ENCODE data around the gene SUPT20H.

SUPT20H gene

GRCh38 chr13:37068962-37069361 lies 9.5 kb upstream of the SUPT20H start:
- Histone ChIP-seq H3K27ac (ENCODE audit: low read length, poor library complexity, severe bottlenecking) (no peak overlapping the region), H2AFZ (ENCODE audit: low read depth, low read length) (no peak overlapping the region), H2BK12ac (ENCODE audit: low read length in 2 of 2) (no peak overlapping the region), H3K18ac (ENCODE audit: low read depth in 1 of 2, low read length in 2 of 2) (no peak overlapping the region), H3K23ac (ENCODE audit: low read length in 2 of 2) (no peak overlapping the region), H3K9ac (ENCODE audit: low read length) (no peak overlapping the region), H3K36me3 (ENCODE audit: control insufficient read depth in 1 of 2, insufficient read depth in 2 of 2, low read depth in 1 of 2, low read length in 2 of 2) (no peaks in the 10 kb centered on the region), H4K8ac (ENCODE audit: low read length) (no peak overlapping the region), H2BK120ac (ENCODE audit: low read depth, low read length) (no peak overlapping the region), H3K14ac (ENCODE audit: low read length in 2 of 2) (no peak overlapping the region), H3K9me3 (ENCODE audit: control insufficient read depth, low read length) (no peaks in the 10 kb centered on the region), H4K91ac (ENCODE audit: low read length) (no peak overlapping the region), H2BK5ac (ENCODE audit: low read depth, low read length, poor library complexity, severe bottlenecking) (no peak overlapping the region), H2BK15ac (ENCODE audit: low read depth, poor library complexity, severe bottlenecking) (no peak overlapping the region), H3K4me1 (ENCODE audit: control insufficient read depth, insufficient read depth, low read depth, low read length) (peaks cover 2% of the 10 kb centered on the region), H3K4me2 (ENCODE audit: low read length, poor library complexity, severe bottlenecking) (no peak overlapping the region), H3K27me3 (ENCODE audit: control insufficient read depth in 1 of 2, insufficient read depth in 1 of 2, low read length in 2 of 2) (no peaks in the 10 kb centered on the region), H3K4ac (ENCODE audit: low read depth in 1 of 2, low read length in 2 of 2) (no peak overlapping the region), H2AK5ac (ENCODE audit: low read length, severe bottlenecking) (no peak overlapping the region), H3K4me3 (ENCODE audit: insufficient read depth in 1 of 2, low read depth in 1 of 2, low read length in 2 of 2) (no peak overlapping the region), H3K79me1 (replicated peaks; ENCODE audit: low read length, poor library complexity, severe bottlenecking) (no peaks in the 10 kb centered on the region)
- DNase-seq: peak; percentile 8

DNA sequence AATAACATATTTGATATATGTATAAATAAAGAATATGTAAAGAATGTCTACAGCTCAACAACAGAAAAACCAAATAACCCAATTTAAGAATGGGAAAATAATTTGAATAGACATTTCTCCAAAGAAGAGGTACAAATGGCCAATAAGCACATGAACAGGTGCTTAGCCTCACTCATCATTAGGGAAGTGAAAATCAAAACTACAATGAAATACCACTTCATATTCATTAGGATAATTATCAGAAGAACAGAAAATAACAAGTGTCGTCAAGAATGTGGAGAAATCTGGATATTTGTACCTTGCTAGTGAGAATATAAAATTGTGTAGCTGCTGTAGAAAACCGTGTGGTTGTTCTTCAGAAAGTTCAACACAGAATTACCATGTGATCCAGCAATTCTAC lies 8.4 kb upstream of the SUPT20H start:
- no peak overlapping the region for H3K4ac ChIP-seq (ENCODE audit: low read depth in 1 of 2, low read length in 2 of 2)
- H3K36me3 ChIP-seq (ENCODE audit: control insufficient read depth in 1 of 2, insufficient read depth in 2 of 2, low read depth in 1 of 2, low read length in 2 of 2): no peaks in the 10 kb centered on the region
- H2AFZ ChIP-seq (ENCODE audit: low read depth, low read length): no peak overlapping the region
- H3K4me2 ChIP-seq (ENCODE audit: low read length, poor library complexity, severe bottlenecking): no peak overlapping the region
- no peak overlapping the region for H3K4me3 ChIP-seq (ENCODE audit: insufficient read depth in 1 of 2, low read depth in 1 of 2, low read length in 2 of 2)
- WGBS: 71% methylated on average over 1 of the region's 2 CpGs
- no peaks in the 10 kb centered on the region for H3K27me3 ChIP-seq (ENCODE audit: control insufficient read depth in 1 of 2, insufficient read depth in 1 of 2, low read length in 2 of 2)
- H2BK120ac ChIP-seq (ENCODE audit: low read depth, low read length): no peak overlapping the region
- no peak overlapping the region for H2AK5ac ChIP-seq (ENCODE audit: low read length, severe bottlenecking)
- no peak overlapping the region for H3K9ac ChIP-seq (ENCODE audit: low read length)
- no peak overlapping the region for H2BK15ac ChIP-seq (ENCODE audit: low read depth, poor library complexity, severe bottlenecking)
- no peak overlapping the region for H2BK5ac ChIP-seq (ENCODE audit: low read depth, low read length, poor library complexity, severe bottlenecking)
- H4K8ac ChIP-seq (ENCODE audit: low read length): no peak overlapping the region
- DNase-seq: no peak
- H4K91ac ChIP-seq (ENCODE audit: low read length): no peak overlapping the region
- no peak overlapping the region for H3K14ac ChIP-seq (ENCODE audit: low read length in 2 of 2)
- no peak overlapping the region for H3K23ac ChIP-seq (ENCODE audit: low read length in 2 of 2)
- peaks cover 2% of the 10 kb centered on the region for H3K4me1 ChIP-seq (ENCODE audit: control insufficient read depth, insufficient read depth, low read depth, low read length)
- no peak overlapping the region for H3K18ac ChIP-seq (ENCODE audit: low read depth in 1 of 2, low read length in 2 of 2)
- no peak overlapping the region for H3K27ac ChIP-seq (ENCODE audit: low read length, poor library complexity, severe bottlenecking)
- no peaks in the 10 kb centered on the region for H3K79me1 ChIP-seq (replicated peaks; ENCODE audit: low read length, poor library complexity, severe bottlenecking)
- no peak overlapping the region for H2BK12ac ChIP-seq (ENCODE audit: low read length in 2 of 2)
- H3K9me3 ChIP-seq (ENCODE audit: control insufficient read depth, low read length): no peaks in the 10 kb centered on the region

DNA sequence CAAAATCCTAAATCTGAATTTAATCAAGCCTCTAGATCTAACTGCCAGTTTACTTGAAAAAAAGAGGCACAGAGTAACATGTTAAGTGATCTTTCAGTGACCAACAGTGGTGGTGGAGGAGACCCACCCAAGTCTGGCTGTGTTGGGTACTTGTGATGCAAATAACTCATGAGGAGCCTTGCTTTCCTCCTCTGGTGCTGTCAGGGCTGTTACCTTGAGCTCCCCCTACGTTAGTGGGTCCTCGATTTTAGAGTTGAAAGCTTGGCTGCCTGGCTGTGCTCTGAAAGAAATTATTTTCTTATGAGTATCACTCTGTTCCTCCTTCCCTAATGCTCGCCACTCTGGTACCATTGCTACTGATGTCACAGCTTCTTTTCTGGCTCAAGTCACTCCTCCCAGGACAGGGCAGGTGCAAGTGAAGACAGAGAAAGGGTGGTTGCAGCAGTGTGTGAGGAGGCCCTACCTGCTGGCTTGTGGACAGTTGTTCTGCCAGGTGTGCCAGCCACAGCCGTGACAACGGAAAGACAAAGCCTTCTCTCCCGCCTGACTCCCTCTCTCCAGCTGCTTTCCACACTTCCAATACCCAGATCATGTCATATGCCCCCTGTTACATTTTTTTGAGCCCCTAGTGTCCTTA lies 6.5 kb upstream of the SUPT20H start:
- Histone ChIP-seq H3K18ac (ENCODE audit: low read depth in 1 of 2, low read length in 2 of 2) (no peak overlapping the region), H3K36me3 (ENCODE audit: control insufficient read depth in 1 of 2, insufficient read depth in 2 of 2, low read depth in 1 of 2, low read length in 2 of 2) (no peaks in the 10 kb centered on the region), H3K27me3 (ENCODE audit: control insufficient read depth in 1 of 2, insufficient read depth in 1 of 2, low read length in 2 of 2) (no peaks in the 10 kb centered on the region), H3K4me3 (ENCODE audit: insufficient read depth in 1 of 2, low read depth in 1 of 2, low read length in 2 of 2) (no peak overlapping the region), H3K27ac (ENCODE audit: low read length, poor library complexity, severe bottlenecking) (no peak overlapping the region), H3K9ac (ENCODE audit: low read length) (no peak overlapping the region), H4K8ac (ENCODE audit: low read length) (no peak overlapping the region), H2BK15ac (ENCODE audit: low read depth, poor library complexity, severe bottlenecking) (no peak overlapping the region), H3K4me1 (ENCODE audit: control insufficient read depth, insufficient read depth, low read depth, low read length) (peaks cover 2% of the 10 kb centered on the region), H3K23ac (ENCODE audit: low read length in 2 of 2) (no peak overlapping the region), H3K4me2 (ENCODE audit: low read length, poor library complexity, severe bottlenecking) (no peak overlapping the region), H2AK5ac (ENCODE audit: low read length, severe bottlenecking) (no peak overlapping the region), H2BK120ac (ENCODE audit: low read depth, low read length) (no peak overlapping the region), H3K14ac (ENCODE audit: low read length in 2 of 2) (no peak overlapping the region), H2AFZ (ENCODE audit: low read depth, low read length) (no peak overlapping the region), H3K9me3 (ENCODE audit: control insufficient read depth, low read length) (no peaks in the 10 kb centered on the region), H4K91ac (ENCODE audit: low read length) (no peak overlapping the region), H3K79me1 (replicated peaks; ENCODE audit: low read length, poor library complexity, severe bottlenecking) (no peaks in the 10 kb centered on the region), H2BK5ac (ENCODE audit: low read depth, low read length, poor library complexity, severe bottlenecking) (no peak overlapping the region), H2BK12ac (ENCODE audit: low read length in 2 of 2) (no peak overlapping the region), H3K4ac (ENCODE audit: low read depth in 1 of 2, low read length in 2 of 2) (no peak overlapping the region)
- 94% methylated on average over 4 of the region's 6 CpGs for WGBS
- no peak for DNase-seq

DNA sequence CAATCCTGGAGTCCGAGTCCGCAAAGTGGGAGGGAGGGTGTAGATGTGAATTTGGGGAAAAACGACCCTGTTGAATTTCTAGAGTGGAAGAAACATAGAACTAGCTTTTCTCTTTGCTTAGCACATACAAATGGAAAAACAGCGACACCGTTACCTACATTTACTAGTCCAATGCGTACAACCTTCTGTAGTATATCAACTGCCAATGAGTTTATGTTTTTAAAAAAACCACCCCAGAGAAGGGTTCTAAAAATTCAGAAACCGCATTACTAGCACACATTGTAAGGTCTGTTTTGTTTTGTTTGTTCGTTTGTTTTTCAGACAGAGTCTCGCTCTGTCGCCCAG lies 332 bp upstream of the SUPT20H start:
- H3K4ac ChIP-seq (ENCODE audit: low read depth in 1 of 2, low read length in 2 of 2): no peak overlapping the region
- DNase-seq: no peak
- no peak overlapping the region for H2AK5ac ChIP-seq (ENCODE audit: low read length, severe bottlenecking)
- peak overlapping the region; percentile 95 for H3K9ac ChIP-seq (ENCODE audit: low read length)
- 46% methylated on average over 6 of the region's 10 CpGs for WGBS
- H2BK15ac ChIP-seq (ENCODE audit: low read depth, poor library complexity, severe bottlenecking): no peak overlapping the region
- no peaks in the 10 kb centered on the region for H3K9me3 ChIP-seq (ENCODE audit: control insufficient read depth, low read length)
- peak overlapping the region; percentile 21 for H3K27ac ChIP-seq (ENCODE audit: low read length, poor library complexity, severe bottlenecking)
- H3K4me2 ChIP-seq (ENCODE audit: low read length, poor library complexity, severe bottlenecking): peak overlapping the region; percentile 52
- no peak overlapping the region for H2AFZ ChIP-seq (ENCODE audit: low read depth, low read length)
- H3K79me1 ChIP-seq (replicated peaks; ENCODE audit: low read length, poor library complexity, severe bottlenecking): no peaks in the 10 kb centered on the region
- H3K18ac ChIP-seq (ENCODE audit: low read depth in 1 of 2, low read length in 2 of 2): no peak overlapping the region
- H3K27me3 ChIP-seq (ENCODE audit: control insufficient read depth in 1 of 2, insufficient read depth in 1 of 2, low read length in 2 of 2): no peaks in the 10 kb centered on the region
- peak overlapping the region; percentile 28 for H4K8ac ChIP-seq (ENCODE audit: low read length)
- peaks cover 8% of the 10 kb centered on the region for H3K4me1 ChIP-seq (ENCODE audit: control insufficient read depth, insufficient read depth, low read depth, low read length)
- H3K14ac ChIP-seq (ENCODE audit: low read length in 2 of 2): no peak overlapping the region
- H4K91ac ChIP-seq (ENCODE audit: low read length): no peak overlapping the region
- no peak overlapping the region for H2BK12ac ChIP-seq (ENCODE audit: low read length in 2 of 2)
- no peak overlapping the region for H2BK120ac ChIP-seq (ENCODE audit: low read depth, low read length)
- H3K4me3 ChIP-seq (ENCODE audit: insufficient read depth in 1 of 2, low read depth in 1 of 2, low read length in 2 of 2): peak overlapping the region; percentile 98 to 99
- H3K23ac ChIP-seq (ENCODE audit: low read length in 2 of 2): no peak overlapping the region
- peaks cover 4 to 5% of the 10 kb centered on the region in 2 experiments for H3K36me3 ChIP-seq (ENCODE audit: control insufficient read depth in 1 of 2, insufficient read depth in 2 of 2, low read depth in 1 of 2, low read length in 2 of 2)
- no peak overlapping the region for H2BK5ac ChIP-seq (ENCODE audit: low read depth, low read length, poor library complexity, severe bottlenecking)
